SIG-M5 (cell line): ENCODE measurements around the gene ESPL1.
"Not testable (repeated sequence)": the region's sequence is repeated elsewhere in the genome, so short reads cannot be mapped to it uniquely, and the experiment has no call there.

Source experiments
- DNase-seq: peaks from one replicate; lab custom pipeline; 2025; lab: John Stamatoyannopoulos, UW

The ESPL1 gene

DNA sequence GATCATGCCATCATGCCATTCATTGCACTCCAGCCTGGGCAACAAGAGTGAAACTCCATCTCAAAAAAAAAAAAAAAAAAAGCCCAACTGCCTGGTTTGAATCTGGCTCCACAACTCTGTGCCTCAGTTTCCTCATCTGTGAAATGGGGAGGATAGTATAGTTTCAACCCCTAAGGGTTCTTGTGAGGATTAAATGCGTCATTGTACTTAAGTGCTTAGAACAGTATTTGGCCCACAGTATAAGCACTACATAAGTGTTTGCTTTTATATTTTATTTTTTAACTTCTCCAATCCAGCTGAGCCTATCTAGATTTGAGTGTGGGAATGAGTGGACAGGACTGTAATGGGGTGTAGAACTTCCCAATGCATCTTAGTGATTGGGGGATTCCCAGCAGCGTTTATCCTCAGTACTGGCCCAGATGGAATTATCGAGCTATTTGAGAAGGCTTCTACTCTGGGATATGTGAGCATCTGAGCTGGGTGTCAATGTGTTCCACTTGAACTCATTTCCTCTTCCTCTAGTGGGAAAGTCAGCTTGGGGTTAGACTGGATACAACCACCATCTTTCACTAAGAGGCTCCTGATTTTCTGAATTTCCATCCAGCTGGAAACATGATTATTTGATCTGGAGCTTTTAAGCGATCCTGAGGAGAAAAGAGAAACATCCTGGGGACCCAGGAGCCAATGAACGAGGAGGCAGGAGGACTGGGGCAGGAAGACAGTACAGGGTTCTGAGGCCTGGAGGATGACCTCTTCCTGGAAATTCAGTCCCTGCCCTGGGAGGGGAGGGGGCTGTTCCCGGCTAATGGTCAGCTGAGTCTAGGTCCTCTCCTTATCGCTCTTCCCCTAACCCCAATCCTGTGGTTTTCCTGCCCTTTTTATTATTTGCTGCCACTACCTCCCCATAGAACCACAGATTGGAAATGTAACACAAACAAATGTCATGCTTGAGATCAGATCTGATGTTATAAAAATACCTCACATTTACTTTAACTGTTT is 9.3 kb upstream of the ESPL1 start:
- no peak for DNase-seq

DNA sequence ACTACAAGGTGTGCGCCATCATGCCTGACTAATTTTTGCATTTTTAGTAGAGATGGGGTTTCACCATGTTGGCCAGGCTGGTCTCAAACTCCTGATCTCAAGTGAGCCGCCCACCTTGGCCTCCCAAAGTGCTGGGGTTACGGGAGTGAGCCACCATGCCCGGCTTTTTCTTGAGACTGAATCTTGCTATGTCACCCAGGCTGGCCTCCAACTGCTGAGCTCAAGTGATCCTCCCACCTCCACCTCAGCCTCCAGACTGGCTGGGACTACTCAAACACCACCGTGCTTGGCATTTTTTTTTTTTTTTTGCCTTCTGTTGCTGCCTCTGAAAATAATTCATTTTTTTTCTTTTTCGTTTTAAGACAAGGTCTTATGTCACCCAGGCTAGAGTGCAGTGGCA is 8.2 kb upstream of the ESPL1 start:
- no peak for DNase-seq

DNA sequence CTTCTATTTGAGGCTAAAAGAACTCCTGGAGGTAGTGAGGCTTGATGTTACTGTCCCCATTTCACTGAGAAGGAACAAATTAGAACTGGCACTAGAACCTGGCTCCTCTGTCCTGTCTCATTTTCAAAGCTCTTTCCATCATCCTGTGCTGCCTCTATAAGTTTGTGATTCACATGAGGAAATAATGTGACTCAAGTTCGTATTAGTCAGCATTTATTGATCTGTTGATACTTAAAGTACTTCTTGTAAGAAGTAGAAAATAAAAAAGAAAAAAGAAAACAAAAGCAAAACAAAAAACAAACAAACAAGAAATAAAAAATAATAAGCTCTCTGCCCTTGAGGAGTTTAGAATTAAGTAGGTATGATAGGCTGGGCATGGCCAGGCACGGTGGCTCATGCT is 2.3 kb upstream of the ESPL1 start:
- no peak for DNase-seq

DNA sequence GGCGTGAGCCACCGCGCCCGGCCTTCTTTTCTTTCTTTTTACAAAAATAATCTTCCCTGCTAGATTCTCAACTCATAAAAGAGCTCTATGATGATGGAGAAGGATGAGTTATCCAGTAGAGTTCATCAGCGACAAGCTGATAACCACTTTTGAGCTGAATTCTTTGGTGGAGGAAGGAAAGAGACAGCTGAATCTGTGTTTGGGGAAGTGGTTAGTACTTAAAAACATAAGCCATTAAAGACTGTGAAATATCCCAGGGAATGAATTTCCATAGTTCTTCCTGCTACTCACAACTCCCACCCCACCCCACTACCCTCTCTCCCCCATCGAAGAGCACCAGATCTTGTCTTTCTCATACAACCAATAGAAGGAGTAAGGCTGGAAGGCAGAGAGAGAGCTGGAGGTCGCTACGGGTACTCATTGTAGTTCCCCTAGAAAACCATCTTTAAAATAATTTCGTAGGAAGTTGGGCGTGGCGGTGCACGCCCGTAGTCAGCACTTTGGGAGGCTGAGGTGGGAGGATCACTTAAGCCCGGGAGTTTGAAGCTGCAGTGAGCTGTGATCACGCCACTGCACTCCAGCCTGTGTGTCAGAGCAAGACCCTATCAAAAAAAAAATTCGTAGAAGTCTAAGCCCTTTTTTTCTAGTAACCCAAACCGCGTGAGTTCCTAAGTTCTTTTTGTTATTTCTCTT is 647 bp upstream of the ESPL1 start:
- no peak for DNase-seq

DNA sequence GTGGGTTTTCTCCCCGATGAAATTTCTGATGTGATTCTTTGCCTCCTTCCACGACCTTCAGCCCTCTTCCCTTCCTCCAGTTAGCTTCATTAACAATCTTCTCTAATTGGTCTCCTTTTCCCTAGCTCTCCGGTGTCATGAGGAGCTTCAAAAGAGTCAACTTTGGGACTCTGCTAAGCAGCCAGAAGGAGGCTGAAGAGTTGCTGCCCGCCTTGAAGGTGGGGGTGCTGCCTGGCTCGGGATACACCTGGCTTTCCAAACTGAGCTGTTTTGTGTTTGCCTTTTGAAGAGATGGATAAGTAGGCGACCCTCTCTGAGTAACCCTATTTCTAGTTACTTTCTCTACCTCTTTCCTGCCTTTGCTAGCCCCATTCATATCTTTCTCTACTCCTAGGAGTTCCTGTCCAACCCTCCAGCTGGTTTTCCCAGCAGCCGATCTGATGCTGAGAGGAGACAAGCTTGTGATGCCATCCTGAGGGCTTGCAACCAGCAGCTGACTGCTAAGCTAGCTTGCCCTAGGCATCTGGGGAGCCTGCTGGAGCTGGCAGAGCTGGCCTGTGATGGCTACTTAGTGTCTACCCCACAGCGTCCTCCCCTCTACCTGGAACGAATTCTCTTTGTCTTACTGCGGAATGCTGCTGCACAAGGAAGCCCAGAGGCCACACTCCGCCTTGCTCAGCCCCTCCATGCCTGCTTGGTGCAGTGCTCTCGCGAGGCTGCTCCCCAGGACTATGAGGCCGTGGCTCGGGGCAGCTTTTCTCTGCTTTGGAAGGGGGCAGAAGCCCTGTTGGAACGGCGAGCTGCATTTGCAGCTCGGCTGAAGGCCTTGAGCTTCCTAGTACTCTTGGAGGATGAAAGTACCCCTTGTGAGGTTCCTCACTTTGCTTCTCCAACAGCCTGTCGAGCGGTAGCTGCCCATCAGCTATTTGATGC is 797 bp downstream of the ESPL1 start:
- no peak for DNase-seq

DNA sequence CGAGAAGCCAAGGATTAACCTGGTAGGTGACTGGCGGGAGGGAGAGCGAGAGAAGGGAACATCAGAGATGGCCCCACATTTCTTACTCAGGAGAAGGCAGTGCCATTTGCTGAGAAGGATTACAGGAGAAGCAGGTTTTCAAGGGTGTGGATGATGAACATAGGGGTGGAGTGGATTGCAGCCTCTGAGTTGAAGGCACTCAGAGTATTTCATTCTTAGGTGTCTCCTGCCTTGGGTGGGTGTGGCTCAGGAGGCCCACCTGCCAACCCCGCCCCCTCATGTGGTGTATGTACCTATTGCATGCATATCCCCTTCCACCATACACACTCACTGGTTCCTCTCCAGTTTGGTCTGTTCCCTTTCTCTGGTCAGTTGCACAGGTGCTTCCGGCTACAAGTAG is 6.3 kb downstream of the ESPL1 start:
- DNase-seq: no peak

DNA sequence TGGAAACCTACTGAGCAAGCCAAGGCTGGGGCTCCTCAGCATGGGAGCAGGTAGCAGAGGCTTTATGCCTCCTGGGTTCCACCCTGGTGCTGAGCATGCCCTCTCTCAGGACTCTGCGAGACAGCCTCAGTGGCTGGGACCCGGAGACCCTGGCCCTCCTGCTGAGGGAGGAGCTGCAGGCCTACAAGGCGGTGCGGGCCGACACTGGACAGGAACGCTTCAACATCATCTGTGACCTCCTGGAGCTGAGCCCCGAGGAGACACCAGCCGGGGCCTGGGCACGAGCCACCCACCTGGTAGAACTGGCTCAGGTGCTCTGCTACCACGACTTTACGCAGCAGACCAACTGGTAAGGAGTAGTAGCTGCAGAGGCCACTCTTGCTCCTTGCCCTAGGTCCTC is 8.4 kb downstream of the ESPL1 start:
- no peak for DNase-seq

DNA sequence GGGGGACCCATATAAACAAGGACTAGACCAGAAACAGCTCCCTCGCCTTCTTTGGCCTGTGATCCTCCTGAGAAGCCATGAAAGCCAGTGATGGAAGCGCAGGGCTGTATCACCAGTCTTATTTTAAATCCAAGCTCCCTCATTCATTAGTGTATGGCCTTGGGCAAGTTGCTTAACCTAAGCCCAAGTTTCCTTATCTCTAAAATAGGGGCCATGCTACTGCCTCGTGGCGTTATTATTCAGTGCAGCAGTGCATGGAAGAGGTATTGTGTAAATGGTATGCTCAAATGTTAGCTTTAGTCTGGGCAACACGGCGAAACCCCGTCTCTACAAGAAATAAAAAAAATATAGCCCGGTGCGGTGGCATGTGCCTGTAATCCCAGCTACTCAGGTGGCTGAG is 9.9 kb downstream of the ESPL1 start:
- DNase-seq: no peak

DNA sequence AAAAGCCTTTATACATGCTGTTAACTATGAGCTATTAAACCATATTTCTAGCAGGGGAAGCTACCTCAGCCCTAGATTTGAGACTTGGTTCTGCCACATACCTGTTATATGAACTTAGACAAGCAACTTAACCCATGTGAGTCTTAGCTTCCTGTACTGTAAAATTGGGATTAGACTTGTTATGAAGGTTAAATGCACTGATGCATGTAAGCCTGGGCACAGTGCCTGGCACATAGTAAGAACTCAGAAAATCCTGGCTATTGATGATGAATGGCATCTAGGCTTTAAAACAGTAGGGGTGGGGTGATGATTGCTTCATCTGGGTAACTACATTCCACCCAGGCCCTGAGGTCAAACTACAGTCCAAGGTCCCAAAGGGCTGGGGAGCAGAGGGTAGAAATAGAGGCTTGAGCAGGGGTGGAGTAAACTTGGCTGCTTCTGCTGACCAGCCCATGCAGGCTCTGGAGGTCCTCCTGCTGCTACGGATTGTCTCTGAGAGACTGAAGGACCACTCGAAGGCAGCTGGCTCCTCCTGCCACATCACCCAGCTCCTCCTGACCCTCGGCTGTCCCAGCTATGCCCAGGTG is 11.3 kb downstream of the ESPL1 start:
- DNase-seq: no peak

DNA sequence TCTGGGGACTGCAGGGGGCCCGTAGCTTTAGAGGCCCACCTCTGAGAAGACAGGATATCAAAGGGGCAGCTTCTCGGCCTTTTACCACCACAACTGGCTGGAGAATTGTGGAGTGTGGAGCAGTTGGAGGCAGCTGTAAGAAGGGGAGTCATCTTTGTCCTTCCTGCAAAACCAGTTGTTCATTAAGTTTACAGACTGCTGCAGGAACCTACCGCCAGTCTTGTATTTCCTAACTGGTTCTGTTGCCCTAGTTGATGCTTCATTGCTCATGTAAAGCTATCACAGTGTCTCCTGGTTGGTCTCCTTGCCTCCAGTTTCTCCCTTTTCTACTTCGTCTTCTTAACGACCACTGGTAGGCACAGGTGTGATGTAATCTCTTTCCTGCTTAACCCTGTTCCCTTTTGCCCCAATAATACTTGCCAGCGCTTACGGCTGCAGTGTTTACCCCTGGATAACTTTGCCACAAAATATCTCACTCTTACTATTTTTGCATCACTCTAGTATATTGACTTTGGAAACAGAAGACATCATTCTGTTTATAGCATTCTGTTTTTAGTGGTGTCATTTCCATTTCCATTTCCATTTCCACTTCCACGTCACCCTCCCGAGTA is 11.9 kb downstream of the ESPL1 start:
- DNase-seq: no peak

DNA sequence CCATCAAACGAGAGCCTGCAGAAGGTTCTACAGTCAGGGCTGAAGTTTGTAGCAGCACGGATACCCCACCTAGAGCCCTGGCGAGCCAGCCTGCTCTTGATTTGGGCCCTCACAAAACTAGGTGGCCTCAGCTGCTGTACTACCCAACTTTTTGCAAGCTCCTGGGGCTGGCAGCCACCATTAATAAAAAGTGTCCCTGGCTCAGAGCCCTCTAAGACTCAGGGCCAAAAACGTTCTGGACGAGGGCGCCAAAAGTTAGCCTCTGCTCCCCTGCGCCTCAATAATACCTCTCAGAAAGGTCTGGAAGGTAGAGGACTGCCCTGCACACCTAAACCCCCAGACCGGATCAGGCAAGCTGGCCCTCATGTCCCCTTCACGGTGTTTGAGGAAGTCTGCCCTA is 18.3 kb downstream of the ESPL1 start:
- no peak for DNase-seq

DNA sequence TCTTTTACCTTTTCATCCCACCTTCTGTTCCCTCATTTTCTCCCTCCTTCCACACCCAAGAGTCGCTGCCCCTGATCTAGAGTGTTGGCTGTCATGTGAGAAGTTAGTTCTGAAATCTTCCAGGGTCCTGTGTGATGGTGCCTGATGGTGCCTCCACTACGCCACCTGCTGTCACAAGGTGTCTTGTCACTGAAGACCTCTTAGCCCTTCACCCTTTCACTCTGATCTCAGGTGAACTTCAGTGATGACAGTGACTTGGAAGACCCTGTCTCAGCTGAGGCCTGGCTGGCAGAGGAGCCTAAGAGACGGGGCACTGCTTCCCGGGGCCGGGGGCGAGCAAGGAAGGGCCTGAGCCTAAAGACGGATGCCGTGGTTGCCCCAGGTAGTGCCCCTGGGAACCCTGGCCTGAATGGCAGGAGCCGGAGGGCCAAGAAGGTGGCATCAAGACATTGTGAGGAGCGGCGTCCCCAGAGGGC is 19.7 kb downstream of the ESPL1 start:
- no peak for DNase-seq

DNA sequence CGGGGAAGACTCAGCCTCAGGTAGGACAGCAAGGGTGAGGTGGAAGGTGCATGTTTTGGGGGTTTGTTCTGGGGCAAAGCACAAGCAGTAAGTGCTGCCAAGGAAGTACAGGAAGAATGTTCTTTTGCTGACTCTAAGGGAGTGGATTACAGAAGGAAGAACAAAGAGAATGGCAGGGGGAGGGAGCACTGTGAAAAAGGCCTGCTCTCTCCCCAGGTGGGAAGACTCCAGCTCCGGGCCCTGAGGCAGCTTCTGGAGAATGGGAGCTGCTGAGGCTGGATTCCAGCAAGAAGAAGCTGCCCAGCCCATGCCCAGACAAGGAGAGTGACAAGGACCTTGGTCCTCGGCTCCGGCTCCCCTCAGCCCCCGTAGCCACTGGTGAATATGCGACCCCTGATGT is 20.2 kb downstream of the ESPL1 start:
- DNase-seq: no peak

DNA sequence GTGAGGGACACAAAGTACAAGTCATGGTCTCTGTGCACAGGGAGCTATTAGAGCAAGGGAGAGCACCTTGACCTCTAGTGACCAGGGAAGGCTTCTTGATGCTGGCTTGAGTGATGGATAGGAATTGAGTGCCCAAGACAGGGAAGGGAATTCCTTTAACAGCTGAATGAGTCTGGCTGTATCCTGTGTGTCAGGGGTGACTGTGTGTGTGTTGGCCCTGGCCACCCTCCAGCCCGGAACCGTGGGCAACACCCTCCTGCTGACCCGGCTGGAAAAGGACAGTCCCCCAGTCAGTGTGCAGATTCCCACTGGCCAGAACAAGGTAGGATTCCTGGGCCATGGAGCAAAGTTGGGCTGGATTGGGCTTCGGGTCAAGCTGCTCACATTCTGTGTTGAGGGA is 21.8 kb downstream of the ESPL1 start:
- no peak for DNase-seq

DNA sequence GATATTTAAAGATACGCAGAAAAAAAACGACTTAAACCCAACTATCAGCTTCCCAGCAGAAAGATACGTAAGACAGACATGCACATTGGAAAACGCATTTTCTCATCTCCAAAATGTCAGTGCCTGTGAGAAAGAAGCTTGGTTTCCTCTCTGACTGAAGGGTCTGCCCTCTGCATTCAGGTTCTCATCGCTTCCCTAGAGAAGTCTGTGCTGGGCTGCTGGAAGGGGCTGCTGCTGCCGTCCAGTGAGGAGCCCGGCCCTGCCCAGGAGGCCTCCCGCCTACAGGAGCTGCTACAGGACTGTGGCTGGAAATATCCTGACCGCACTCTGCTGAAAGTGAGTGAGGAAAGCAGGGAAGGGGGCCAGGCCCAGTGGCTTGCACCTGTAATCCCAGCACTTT is 22.6 kb downstream of the ESPL1 start:
- DNase-seq: no peak

DNA sequence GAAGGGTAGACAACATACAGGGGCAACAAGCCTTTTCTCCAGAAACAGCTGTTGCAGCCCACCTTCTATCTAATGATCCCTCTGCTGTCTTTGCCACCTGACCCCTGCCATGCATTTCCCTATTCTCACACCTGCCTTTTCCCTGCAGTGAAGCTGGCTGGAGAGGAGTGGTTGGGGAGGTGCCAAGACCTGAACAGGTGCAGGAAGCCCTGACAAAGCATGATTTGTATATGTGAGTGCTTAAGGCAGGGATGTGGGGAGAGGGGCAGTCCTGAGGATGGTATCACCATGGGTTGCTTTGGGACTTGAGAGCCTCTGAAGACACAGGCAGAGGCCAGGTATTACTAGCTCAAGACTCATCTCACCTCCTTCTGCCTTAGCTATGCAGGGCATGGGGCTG is 24.3 kb downstream of the ESPL1 start:
- DNase-seq: no peak

DNA sequence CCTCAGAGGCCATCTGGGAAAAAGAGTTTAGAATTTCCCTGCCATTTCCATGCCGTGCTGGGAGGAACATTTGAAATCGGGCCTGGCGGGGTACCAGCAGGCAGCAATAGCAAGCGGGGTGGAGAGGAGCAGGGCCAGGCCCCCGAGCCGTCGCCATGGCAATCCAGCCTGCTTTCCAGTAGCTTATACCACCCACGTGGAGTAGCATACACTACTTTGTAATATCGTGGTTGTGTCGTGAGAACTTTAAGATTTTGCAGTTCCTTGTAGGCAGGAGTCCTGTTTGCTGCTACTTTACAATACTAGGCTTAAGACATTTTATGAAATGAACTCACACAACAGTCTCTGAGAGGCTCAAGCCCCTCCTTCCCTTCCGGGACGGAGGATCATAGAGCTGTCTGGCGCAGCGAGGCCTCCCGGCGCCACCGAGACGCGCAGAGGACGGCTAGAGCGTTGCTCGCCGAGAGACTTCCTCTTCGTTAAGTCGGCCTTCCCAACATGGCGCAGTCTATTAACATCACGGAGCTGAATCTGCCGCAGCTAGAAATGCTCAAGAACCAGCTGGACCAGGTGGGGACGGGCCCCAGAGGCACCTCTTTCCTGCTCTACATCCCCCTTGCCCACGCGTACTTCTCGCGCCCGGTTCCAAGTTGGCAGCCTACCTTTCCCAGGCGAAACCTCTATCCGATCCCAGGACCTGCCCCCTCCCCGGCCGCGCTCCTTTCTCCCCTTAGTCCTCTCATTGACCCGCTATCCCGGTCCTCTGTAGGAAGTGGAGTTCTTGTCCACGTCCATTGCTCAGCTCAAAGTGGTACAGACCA is 27.2 kb downstream of the ESPL1 start, which contains the start of gene PFDN5:
TSS of gene PFDN5 (plus strand) at position 473 of the 821 bp plus-strand sequence. CDS start at position 499, 26 bp downstream.
- DNase-seq: peak; percentile 60

DNA sequence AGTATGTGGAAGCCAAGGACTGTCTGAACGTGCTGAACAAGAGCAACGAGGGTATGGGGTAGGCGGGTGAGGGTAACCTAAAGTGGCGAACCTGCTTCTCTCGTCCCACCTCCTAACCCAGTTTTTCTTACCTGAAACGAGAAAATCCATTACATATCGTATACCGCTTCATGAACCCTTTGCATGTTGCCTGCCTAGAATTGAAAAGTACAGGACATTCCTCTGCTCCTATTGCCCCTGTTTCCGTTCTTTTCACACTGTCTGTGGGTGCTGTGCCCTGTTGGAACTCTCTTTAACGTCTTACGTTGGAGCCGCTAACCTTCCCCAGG is 27.8 kb downstream of the ESPL1 start:
- no peak for DNase-seq

DNA sequence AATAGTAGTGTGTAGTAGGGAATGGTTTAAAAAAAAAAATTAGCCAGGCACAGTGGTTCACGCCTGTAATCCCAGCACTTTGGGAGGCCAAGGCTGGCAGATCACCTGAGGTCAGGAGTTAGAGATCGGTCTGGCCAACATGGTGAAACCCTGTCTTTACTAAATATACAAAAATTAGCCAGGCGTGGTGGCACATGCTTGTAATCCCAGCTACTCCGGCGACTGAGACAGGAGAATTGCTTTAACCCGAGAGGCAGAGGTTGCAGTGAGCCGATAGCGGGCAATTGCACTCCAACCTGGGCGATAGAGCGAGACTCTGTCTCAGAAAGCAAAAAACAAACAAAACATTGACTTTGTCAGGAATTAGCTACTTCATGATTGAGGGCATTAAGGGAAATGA is 29.0 kb downstream of the ESPL1 start:
- DNase-seq: not testable (repeated sequence)

DNA sequence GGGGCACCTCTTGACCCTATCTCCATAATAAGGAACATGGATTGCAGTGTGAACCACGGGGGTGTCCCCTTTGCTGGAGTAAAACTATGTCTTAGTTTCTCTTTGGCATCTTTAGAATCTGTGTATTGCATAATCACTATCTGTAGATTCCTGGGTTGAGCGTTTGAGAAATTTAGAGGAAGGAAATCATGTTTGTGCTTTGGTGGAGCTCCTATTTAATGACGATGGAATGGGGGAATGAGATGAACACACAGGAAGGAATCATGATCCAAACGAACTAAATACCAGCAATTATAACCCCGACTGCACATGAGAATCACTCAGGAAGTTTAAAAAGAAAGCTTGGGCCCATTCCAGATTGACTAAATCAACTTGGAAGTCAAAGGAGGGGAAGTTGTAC is 30.1 kb downstream of the ESPL1 start:
- DNase-seq: no peak

DNA sequence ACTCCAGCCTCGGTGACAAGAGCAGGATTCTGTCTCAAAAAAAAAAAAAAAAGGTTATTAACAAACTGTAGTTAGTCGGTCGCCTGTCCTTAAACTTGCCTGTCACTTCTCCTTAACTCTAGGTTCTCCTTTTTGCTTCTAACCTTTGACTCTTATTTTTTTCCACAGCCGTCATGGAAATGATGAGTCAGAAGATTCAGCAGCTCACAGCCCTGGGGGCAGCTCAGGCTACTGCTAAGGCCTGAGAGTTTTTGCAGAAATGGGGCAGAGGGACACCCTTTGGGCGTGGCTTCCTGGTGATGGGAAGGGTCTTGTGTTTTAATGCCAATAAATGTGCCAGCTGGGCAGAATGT is 31.0 kb downstream of the ESPL1 start:
- peak; percentile 93 for DNase-seq
